CD4-positive, alpha-beta T cell treated with Interleukin-6 for 4 hours (primary cell): ENCODE data around the gene M1AP.
"Not testable (repeated sequence)": the region's sequence is repeated elsewhere in the genome, so short reads cannot be mapped to it uniquely, and the experiment has no call there.

Experiments
- DNase-seq: peaks from one replicate; pipeline ENCODE4 v3.0.0-alpha.2; 2020; ENCODE audit warnings: mixed read lengths

Gene M1AP

GRCh38 chr2:74646834-74647482 is 1.2 kb downstream of the M1AP start:
- DNase-seq, result no peak

DNA sequence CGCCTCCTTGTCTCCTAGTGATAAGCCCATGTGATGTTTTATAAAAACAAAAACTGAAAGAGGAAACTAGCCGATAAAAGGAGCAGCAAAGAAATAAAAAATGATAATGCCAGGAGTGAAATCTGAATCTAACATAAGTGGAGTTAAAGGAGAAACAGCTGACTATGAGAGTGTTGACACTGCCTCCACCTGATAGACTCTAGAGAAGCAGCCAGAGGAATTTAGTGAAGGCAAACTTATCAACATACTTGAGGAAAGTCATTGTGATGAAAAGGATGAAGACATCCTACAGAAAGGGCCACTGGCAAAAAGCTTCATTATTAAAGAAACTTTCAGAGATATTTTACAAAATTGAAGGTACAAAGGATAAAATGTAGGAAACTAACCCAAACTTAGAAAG is 1.9 kb downstream of the M1AP start:
- no peak for DNase-seq

DNA sequence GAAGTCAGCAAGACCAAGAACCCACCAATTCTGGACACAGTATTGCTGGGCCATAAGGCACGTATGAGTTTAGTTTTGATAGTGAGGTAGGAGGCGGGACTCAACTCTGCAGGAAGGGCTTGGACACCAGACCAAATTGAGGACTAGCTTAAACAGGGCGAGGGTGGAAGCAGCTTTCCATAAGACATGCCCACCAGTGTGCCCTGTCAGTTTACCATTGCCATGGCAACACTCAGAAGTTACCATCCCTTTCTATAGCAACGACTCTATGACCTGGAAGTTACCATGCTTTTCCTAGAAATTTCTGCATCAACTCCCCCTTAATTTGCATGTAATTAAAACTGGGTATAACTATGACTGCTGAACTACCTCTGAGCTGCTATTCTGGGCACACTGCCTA is 2.8 kb downstream of the M1AP start:
- DNase-seq, result no peak

DNA sequence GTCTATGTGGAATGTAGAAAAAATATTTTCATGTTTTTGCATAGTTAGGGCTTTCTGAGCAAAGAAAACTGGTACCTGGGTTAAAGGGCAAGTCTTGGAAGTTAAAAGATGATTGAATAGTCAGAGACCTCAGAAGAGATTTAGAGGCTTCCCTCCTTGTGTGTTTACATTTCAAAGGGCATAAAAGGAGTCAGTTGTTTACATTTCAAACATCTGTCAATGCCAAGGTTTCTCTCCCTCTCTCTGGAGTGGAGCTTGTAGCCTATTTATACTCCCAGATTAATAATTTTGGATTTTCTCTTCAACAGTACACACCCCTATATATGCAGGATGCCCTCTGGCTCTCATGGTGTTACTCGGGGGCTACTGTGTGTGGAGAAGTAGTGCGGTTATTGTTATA is 8.6 kb downstream of the M1AP start:
- DNase-seq, result no peak

DNA sequence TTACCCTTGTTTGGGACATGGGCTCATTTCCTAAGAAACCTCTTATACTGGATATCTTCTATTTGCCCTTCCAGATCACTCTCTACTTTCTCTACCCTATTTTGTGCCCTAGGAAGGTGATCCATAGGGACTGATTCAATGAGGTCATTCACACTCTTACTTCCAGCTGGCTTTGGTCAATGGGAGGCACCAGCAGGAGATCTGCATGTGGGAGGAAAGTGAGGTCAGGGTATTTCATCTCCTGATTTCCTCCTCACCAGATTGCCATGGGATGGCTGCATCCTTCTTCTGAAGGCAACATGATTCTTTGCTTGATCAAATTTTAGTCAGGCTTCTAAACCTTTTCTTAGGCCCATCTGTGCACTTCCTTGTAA is 15.2 kb downstream of the M1AP start:
- no peak for DNase-seq

DNA sequence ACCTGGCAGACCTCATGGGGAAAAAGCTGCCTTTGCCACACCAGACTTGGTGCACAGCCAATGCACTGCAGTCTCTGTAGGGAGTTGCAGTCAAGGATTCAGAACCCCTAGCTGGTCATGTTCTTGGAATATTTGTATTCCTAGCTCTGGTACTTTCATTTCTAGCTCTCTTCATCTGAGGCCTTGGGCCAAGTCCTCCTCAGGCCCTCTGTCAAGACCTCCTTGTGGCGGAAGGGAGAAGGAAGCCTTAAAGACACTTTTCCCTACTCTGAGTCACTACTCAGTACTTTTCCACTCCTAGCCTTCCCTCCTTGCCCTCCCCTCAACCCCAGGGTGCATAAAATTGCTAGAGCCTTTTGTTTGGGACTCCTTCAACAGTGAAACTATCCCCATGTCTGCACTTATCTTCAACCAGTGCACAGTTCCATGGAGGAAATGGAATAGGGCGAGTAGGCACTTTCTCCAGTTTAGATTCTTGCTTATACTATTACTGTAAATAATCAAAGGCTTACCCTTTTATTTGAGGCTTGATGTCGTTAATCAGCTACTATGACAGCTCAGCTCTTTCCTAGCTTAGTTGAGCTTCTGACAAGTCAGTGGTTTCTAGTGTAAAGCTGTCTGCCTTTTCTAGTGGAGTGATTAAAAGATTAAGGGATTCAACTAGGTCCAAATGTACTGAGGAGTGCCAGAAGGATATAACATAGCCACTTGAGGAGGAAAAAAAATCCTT is 15.8 kb downstream of the M1AP start:
- no peak for DNase-seq

DNA sequence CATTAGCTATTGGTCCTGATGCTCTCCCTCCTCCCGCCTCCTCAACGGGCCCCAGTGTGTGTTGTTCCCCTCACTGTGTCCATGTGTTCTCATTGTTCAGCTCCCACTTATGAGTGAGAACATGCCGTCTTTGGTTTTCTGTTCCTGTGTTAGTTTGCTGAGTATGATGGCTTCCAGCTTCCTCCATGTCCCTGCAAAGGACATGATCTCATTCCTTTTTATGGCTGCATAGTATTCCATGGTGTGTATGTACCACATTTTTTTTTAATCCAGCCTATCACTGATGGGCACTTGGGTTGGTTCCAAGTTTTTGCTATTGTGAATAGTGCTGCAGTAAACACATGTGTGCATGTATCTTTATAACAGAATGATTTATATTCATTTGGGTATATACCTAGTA is 17.7 kb downstream of the M1AP start:
- DNase-seq, result not testable (repeated sequence)

DNA sequence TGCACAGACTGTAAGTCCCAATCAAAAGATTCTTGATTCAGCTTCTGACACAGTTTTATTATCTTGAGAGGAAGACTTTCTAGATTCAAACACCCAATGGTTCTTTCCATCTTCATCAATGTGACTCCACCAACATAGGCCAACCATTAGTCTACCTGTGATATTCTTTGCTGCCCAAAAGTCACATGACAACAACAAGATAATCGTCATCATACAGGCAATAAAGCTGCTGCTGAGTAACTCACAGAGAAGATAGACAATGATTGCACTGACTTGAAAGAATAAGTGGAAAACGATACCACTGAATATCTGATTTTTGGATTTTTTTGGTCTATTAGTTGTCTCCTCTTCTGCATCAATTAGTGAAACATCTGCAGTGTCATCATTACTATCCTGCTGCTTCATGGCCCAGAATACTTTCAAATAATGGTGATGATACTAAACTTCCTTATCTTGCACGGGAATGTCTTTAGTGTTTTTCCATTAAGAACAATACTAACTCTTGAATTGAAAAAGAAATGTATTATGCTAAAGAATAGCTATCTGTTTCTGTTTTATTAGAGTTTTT is 19.5 kb downstream of the M1AP start:
- DNase-seq, result no peak

GRCh38 chr2:74625658-74626425 is 22.3 kb downstream of the M1AP start:
- DNase-seq, result no peak

DNA sequence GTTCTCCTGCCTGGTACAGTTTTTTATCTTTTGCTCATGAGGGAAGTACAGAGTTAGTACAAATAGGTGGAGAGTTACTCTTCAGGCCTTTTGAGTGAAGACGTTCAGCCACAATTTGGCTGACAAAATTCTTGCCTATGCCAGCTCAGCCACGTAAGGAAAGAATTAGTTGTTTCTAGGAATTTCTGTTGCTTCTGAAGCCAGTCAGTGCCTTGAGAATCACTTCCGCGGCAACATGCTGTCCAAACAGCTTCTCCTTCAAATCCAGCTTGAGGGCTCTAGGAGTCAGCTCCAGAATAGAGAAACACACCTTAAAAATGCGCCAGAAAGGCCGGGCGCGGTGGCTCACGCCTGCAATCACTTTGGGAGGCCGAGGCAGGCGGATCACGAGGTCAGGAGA is 27.5 kb downstream of the M1AP start:
- DNase-seq, result no peak

GRCh38 chr2:74619651-74620297 is 28.4 kb downstream of the M1AP start:
- DNase-seq, result no peak

DNA sequence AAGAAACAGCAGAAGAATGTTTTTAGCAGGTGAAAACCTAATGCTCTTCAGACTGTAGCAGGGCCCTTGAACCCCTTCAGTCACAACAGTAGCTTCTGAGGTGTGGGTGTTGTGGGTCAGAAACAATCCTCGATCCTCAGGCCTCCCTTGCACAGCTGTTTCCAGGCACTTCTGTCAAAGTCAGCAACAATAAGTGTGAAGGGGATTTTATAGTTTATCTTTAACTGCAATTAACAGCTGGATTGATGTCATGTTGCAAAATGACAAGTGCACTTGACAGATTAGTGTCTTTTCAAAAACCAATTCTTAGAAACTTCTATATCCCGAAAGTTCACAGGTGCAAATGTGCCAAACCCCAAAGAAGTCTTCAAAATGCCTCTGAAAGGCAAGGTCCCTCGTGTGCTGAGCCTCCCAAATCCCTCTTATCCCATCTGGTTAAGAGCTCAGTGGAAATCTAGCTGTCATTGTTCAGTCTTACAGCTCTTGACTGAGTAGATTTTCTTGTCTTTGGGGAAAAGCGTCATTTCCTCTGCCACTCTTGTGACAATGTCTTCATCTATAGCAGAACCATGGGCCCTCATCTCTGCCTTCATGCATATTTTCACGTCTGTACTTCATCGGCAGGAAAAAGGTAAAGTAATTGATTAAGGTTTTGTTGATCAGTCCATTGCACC is 29.6 kb downstream of the M1AP start:
- no peak for DNase-seq

DNA sequence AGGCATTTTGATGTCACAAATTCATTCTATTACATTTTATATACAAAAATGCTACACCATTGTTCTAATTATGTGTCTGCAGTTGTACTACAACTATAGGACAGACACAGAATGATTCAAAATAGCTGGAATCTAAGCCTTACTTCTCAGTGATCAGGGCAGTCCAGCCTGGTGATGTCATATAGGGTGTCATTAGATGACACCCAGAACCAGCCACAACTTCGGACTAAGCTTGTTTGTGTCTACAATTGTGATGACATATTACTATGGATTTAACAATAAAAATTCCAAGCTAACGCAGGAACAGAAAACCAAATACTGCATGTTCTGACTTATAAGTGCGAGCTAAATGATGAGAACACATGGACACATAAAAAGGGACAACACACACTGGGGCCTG is 31.0 kb downstream of the M1AP start:
- no peak for DNase-seq

DNA sequence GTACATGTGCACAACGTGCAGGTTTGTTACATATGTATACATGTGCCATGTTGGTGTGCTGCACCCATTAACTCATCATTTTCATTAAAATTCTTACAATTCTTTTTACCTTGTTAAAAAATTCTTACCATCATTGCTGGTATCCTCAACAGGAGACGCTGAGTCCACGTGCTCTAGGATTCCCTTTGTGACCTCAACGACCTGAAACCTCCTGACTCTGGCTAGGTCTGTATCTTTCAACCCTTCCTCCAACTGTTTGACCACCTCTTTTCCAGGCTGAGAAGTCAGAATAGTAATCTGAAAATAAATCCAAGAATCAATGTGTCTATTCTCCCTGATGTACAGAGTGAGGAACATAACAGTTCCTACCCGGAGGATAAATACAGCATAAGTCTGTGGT is 41.2 kb downstream of the M1AP start:
- DNase-seq, result no peak

DNA sequence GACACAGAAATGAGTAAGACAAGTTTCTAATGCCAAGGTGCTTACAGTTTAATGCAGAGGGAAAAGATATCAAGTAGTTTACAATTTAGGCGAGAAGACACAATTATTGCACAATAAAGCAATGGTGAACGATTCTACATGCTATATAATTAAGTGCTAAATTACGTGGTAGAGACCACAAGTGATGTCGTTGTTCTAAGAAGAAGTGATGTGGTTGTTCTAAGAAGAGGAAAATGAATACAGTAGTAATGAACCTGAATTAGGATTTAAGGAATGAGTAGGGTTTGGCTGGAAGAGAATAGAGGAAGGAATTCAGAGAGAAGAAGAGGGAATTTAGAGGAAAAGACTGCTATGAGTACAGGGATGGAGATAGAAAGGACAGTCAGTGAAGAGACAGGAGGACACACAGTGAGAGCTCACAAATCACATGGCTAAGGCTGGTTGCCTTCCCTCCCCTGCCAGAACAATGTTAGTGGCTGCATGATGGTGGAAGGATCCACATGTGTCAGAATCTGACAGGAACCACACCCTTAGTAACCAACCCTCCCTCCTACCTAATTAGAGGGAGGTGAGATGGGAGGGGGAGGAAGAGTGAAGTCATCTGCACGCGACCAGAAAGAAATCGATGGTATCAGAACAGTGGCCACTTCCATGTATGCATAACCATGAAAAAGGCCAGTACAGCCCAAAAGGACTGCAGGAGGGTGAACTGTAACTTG is 44.7 kb downstream of the M1AP start:
- DNase-seq, result no peak

GRCh38 chr2:74602586-74603281 is 45.4 kb downstream of the M1AP start:
- no peak for DNase-seq

- DNase-seq, result no peak
Observed at GRCh38 chr2:74599676-74600075, 48.5 kb downstream of the M1AP start.

- no peak for DNase-seq
Observed at GRCh38 chr2:74597410-74597809, 50.7 kb downstream of the M1AP start.

DNA sequence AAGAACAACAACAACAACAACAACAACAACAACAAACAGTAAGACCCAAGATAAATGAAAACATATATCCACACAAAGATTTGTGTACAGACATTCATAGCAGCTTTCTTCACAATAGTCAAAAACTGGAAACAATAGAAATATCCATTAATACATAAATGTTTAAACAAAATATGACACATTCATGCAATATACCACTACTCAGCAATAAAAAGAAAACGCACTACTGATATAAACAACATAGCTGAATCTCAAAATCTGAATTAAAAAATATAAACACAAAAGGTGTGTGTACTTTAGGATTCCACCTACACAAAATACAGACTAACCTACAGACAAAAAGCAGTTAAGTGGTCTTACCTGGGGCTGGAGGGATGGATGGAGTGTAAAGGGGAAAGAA is 51.5 kb downstream of the M1AP start:
- no peak for DNase-seq

DNA sequence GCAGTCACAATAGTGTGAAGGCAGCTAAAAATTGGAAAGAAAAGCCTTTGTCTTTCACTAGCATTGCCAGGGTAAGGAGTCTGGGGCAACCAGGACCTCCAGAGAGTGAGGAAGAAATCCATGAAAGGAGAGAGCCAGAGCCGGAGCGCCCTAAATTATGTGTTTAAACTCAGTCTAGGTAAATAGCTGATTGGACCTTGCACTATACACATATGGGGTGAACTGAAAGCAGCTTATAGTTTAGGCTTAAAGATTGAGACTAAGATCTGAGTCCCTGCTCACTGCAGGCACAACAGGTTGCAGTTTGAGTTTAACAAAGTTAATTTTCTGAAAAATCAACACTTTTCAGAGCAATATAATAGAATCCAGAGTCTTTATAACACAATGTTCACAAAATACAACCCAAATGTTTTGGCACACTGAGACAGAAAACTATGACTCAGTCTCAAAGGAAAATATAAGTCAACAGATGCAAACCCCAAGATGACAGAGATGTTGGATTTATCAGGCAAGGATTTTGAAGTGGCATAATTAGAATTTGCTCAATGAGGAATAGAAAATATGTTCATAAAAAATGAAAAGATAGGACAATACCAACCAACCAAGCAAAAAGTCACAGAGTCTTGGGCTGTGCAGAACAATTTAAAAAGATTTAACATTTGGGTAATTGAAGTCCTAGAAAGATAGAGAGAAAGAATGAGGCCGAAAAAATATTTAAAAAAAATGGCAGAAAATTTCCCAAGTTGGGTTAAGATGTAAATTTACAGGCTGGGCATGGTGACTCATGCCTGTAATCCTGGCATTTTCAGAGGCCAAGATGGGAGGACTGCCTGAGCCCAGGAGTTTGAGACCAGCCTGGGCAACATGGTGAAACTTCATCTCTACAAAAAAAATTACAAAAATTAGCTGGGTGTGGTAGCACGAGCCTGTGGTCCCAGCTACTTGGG is 54.0 kb downstream of the M1AP start:
- DNase-seq, result no peak
